Heart right ventricle (tissue), 16 donors: ENCODE results near the gene LRRC32. TPM values are rescaled to one million over a fixed set of nuclear protein-coding genes. Genes with fewer than 3 reads are reported as not detected.

Experiments
- ATAC-seq, 8 donors: fragments of 200-7000 bp; cut with Tn5 transposase; one replicate each; pipeline ENCODE4 v1.9.1; 2020; ENCODE audit warnings: mild to moderate bottlenecking in 8 of 8, moderate library complexity in 8 of 8, moderate number of reproducible peaks in 1 of 8
- DNase-seq, 2 donors: peaks; one replicate each; pipeline ENCODE4 v3.0.0-alpha.2; 2020
- H3K27ac ChIP-seq, 10 donors: fragments of 200-600 bp; sonication (generic) in 2 of 10; one replicate each; pipeline versions ENCODE4 v1.5.0 to v1.8.0; 2020 to 2022; ENCODE audit warnings: mild to moderate bottlenecking in 3 of 10
- H3K27me3 ChIP-seq, 7 donors: fragments of 200-600 bp; one replicate each; pipeline ENCODE4 v1.8.0; 2021 to 2022; ENCODE audit warnings: mild to moderate bottlenecking in 2 of 7
- H3K36me3 ChIP-seq, 9 donors: fragments of 200-600 bp; sonication (generic) in 1 of 9; one replicate each; pipeline versions ENCODE4 v1.5.0 to v1.8.0; 2020 to 2022; ENCODE audit warnings: mild to moderate bottlenecking in 2 of 9
- H3K4me1 ChIP-seq, 9 donors: fragments of 200-600 bp; sonication (generic) in 1 of 9; one replicate each; pipeline versions ENCODE4 v1.5.0 to v1.8.0; 2020 to 2022; ENCODE audit warnings: mild to moderate bottlenecking in 4 of 9
- H3K4me3 ChIP-seq, 10 donors: fragments of 200-600 bp; sonication (generic) in 2 of 10; one replicate each; pipeline versions ENCODE4 v1.5.0 to v1.8.0; 2020 to 2022; ENCODE audit warnings: mild to moderate bottlenecking in 7 of 10, moderate library complexity in 2 of 10
- H3K9me3 ChIP-seq, 11 donors: fragments of 200-600 bp in 10 of 11; sonication (generic) in 2 of 11; one replicate each; pipeline versions ENCODE4 v1.5.0 to v1.8.0; 2013 to 2022; ENCODE audit warnings: mild to moderate bottlenecking in 2 of 11, control low read depth in 1 of 11, moderate library complexity in 1 of 11
- WGBS, 2 donors: extraction: QIAGEN DNeasy Blood & Tissue Kit; methylation state at CpG; one replicate each; pipeline ENCODE4 v1.1.7; 2013; ENCODE audit warnings: inconsistent platforms in 1 of 2; 5-methylcytosine and 5-hydroxymethylcytosine counted together
- intact Hi-C, 10 donors: fragments of 100-400 bp; cut with DNase I; formaldehyde crosslinking; loops; one replicate each; pipeline versions ENCODE4 v1.11.1 to v1.14.2; 2022
- polyA plus RNA-seq, 2 donors: library from polyadenylated mRNA; stranded (reverse); fragments of 200-250 nt; gene quantifications; one replicate each; pipeline ENCODE4 v1.2.3, GENCODE V29; 2013
- total RNA-seq, 10 donors: library from RNA; stranded (reverse); fragmentation: NEBNext Ultra II Directional in 3 of 10; extraction: Animal tissue kit (Norgen Biotek cat#: 25700) in 3 of 10; gene quantifications; one replicate each; pipeline versions ENCODE4 v1.2.1 to v1.2.4, GENCODE V29; 2021 to 2023
- TF ChIP-seq, protein P1 (sequence below), 9 donors: fragments of 200-600 bp; sonication (generic) in 2 of 9; IDR thresholded peaks; one replicate each; pipeline versions ENCODE4 v1.5.0 to v1.8.0; 2021 to 2022; ENCODE audit warnings: antibody characterized with exemption in 9 of 9, mild to moderate bottlenecking in 5 of 9, moderate library complexity in 1 of 9
- donor health status: Arrhythmogenic right ventricular cardiomyopathy.
- donor health status: ischemic (EF 13 %, LVEDD 7.1; RV severe dilation, severe dysfunction).
- donor health status: healthy with polysubstance abuse.
- donor health status: DM: no; HTN: yes; CAD: no.
- donor health status: DM: no; HTN: no; CAD: no.
- donor health status: ischemic (EF 25% LVEDD 6.9; RV normal size, moderate dysfunction).
- donor health status: ischemic (EF 25% LVEDD 5.7; RV mildly dilated, moderate dysfunction).
- donor health status: healthy.
- donor health status: DM: yes; HTN: yes; CAD: no.
- donor health status: Ischemic cardiomyopathy.
- donor health status: ischemic (EF 35%, LVEDD 5.7; RV mildly dilated, moderate dysfunction).
- donor health status: nonischemic (EF 11% LVEDD 7.7; RV severe dilation, severe dysfunction).
- donor health status: DM: yes; HTN: yes; CAD: no.
- donor health status: PGD.
- donor health status: ischemic (EF 29% LVEDD 5.4; RV normal size, mild dysfunction).
- donor health status: nonischemic (EF 23%, LVEDD 6.1; RV moderate dilation, normal function).

Gene LRRC32
- total and polyA plus RNA-seq, 12 donors, result 16.7 to 215 (median 43.7) TPM

DNA sequence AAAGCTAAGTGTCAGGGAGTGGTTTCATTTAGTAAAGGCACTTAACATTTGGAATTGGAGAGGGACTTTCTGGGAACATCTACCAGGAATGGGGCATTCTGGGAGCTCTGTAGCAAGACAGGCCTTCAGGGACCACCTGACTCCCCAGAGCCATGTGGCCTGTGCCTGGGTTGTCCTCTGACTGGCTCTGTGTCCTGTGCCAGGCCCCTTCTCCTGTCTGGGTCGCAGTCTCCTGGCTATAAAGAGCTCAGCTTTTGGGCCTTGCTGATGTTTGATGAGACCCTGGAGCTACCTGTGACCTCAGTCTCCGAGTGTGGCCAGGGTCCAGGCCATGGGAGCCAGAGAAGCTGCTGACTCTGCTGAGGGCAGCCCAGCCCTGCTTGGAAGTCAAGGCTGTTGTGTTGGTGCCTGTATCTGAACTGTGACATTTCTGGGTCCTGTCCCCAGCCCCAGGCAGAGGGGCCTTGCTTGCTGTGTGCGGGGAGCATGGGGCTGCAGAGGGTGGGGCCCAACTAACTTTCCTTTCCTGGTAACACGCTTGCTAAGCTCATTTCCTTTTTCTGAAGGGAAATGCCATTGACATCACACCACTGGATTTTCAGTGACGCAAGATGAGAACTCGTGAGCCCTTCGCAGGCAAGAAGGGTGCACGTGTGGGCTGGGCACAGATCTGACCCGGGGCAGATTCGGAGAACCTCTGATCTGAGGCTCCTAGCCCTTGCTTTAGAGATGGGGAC lies 41.3 kb downstream of the LRRC32 start:
- Histone ChIP-seq H3K4me1 (peaks cover 17 to 60% (median 33%) of the 10 kb centered on the region in 9 donors), H3K36me3 (no peaks in the 10 kb centered on the region), H3K9me3 (peaks cover 0 to 13% (median 6%) of the 10 kb centered on the region in 11 donors), H3K4me3 (peak overlapping the region in 3 of 10 donors; percentile 11 to 18 (median 13)), H3K27me3 (no peaks in the 10 kb centered on the region), H3K27ac (peak overlapping the region; percentile 83 to 98 (median 92))
- 55 to 56% methylated on average over 10 of the region's 10 CpGs for WGBS, 2 donors
- DNase-seq (peak; percentile 32 to 84), ATAC-seq (peak; percentile 75 to 93 (median 86))
- TF ChIP-seq, protein P1, sequence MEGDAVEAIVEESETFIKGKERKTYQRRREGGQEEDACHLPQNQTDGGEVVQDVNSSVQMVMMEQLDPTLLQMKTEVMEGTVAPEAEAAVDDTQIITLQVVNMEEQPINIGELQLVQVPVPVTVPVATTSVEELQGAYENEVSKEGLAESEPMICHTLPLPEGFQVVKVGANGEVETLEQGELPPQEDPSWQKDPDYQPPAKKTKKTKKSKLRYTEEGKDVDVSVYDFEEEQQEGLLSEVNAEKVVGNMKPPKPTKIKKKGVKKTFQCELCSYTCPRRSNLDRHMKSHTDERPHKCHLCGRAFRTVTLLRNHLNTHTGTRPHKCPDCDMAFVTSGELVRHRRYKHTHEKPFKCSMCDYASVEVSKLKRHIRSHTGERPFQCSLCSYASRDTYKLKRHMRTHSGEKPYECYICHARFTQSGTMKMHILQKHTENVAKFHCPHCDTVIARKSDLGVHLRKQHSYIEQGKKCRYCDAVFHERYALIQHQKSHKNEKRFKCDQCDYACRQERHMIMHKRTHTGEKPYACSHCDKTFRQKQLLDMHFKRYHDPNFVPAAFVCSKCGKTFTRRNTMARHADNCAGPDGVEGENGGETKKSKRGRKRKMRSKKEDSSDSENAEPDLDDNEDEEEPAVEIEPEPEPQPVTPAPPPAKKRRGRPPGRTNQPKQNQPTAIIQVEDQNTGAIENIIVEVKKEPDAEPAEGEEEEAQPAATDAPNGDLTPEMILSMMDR (IDR thresholded peaks at IDR 0.05), result no peak
- intact Hi-C loops, result no loop called here

DNA sequence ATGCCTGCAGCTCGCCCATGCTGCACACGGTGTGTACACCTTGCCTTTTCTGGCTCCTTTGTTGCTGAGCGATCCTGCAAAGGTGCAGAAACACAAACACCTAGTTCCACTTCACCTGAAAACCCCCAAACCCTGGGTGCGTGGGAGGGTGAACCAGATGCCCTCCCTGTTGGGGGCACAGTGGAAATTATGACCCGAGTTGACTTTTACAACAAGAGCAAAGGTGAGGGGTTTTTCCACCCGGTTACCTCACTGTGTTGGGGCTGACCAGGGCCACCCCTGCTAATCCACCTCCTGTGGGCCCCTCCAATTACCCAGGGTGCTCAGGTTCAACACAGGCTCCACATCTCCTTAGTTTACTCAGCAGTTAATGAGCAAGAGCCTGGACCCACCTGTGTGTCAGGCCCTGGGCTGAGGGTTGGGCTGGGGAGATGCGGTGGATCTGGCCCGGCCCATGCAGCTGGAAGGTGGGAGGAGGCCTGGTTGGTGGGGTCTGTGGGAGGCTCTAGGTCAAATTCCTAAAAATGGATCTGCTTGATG lies 42.1 kb downstream of the LRRC32 start:
- ATAC-seq (no peak), DNase-seq (no peak)
- Histone ChIP-seq H3K27me3 (no peaks in the 10 kb centered on the region), H3K4me1 (peaks cover 17 to 65% (median 33%) of the 10 kb centered on the region in 9 donors), H3K9me3 (peaks cover 0 to 13% (median 6%) of the 10 kb centered on the region in 11 donors), H3K36me3 (no peaks in the 10 kb centered on the region), H3K4me3 (no peak overlapping the region), H3K27ac (peak overlapping the region; percentile 83 to 98 (median 92))
- 96 to 97% methylated on average over 8 of the region's 8 CpGs for WGBS, 2 donors
- TF ChIP-seq, protein P1 (IDR thresholded peaks at IDR 0.05), result no peak
- intact Hi-C loops, result no loop called here

DNA sequence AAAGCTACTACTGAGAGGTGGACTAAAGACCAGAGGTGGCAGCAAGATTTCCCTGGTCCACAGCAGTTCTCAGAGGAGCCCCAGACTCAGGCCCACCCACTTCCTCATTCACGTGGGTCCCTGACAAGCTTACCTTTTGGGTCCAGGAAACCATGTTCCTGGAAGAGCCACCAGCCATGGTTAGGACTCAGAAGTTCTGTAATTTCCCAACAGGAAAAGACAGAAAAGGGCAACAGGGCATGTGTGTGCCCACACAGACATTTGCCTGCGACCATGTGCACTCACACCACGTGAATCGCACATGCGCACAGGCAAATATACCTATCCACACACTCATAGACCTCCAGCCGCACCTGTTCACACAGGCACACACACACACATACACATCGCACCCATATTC lies 42.9 kb downstream of the LRRC32 start:
- 89 to 93% methylated on average over 7 of the region's 7 CpGs for WGBS, 2 donors
- TF ChIP-seq, protein P1 (IDR thresholded peaks at IDR 0.05), result no peak
- H3K4me1 ChIP-seq, result peaks cover 17 to 70% (median 33%) of the 10 kb centered on the region in 9 donors
- DNase-seq (no peak), ATAC-seq (no peak)
- H3K27ac ChIP-seq, result peak overlapping the region in 4 of 10 donors; percentile 23 to 40 (median 30)
- H3K9me3 ChIP-seq, result peaks cover 0 to 13% (median 6%) of the 10 kb centered on the region in 11 donors
- no peak overlapping the region for H3K4me3 ChIP-seq
- no peaks in the 10 kb centered on the region for H3K27me3 ChIP-seq
- intact Hi-C loops, result no loop called here
- H3K36me3 ChIP-seq, result no peaks in the 10 kb centered on the region

DNA sequence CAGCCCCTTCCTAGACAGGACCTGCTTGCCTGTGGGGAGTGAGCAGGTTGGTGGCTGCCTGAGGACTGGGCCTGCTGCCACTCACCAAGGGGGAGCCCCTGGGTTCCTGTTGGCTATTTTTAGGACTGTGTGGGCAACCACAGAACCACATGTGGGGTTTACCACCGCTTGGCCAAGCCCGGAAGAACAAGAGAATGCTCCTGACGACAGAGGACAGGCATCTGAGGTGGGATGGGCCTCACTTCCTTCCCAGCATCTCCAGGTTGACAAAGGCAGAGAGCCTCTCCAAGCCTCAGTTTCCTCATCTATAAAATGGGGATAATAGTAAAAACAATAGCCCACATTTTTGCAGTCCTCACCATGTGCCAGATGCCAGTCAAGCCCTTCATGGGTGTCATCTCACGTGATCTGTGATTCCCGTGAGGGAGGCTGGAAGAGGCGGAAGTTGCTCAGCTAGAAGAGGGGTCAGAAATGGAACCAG lies 43.6 kb downstream of the LRRC32 start:
- ATAC-seq, result no peak
- H3K27ac ChIP-seq, result peak overlapping the region in 4 of 10 donors; percentile 23 to 40 (median 30)
- DNase-seq, result no peak

More for the DNA sequence above, 43.6 kb downstream of the LRRC32 start:
- TF ChIP-seq, protein P1 (IDR thresholded peaks at IDR 0.05), result no peak
- Histone ChIP-seq H3K36me3 (no peaks in the 10 kb centered on the region), H3K27me3 (no peaks in the 10 kb centered on the region), H3K9me3 (peaks cover 0 to 13% (median 6%) of the 10 kb centered on the region in 11 donors), H3K4me3 (no peak overlapping the region), H3K4me1 (peaks cover 17 to 67% (median 32%) of the 10 kb centered on the region in 9 donors)
- WGBS, 2 donors, result 79 to 82% methylated on average over 6 of the region's 6 CpGs
- intact Hi-C loops, result no loop called here
